HFF-Myc (cell line): ENCODE data around the gene NAALADL2.

Experiments
- DNase-seq: peaks from one replicate; pipeline ENCODE4 v3.0.0-alpha.2; 2011; ENCODE audit warnings: low read depth; ENCODE audit errors: extremely low read depth
- H3K4me3 ChIP-seq: replicated peaks from 2 replicates; pipeline ENCODE4 v1.5.1; 2011; ENCODE audit warnings: low read depth, mild to moderate bottlenecking, control low read depth, low read length
- CTCF ChIP-seq: IDR thresholded peaks from 2 replicates; pipeline ENCODE4 v1.5.1; 2012; ENCODE audit warnings: mild to moderate bottlenecking, low read depth, low read length, control low read depth; ENCODE audit errors: missing control alignments

Gene NAALADL2

DNA sequence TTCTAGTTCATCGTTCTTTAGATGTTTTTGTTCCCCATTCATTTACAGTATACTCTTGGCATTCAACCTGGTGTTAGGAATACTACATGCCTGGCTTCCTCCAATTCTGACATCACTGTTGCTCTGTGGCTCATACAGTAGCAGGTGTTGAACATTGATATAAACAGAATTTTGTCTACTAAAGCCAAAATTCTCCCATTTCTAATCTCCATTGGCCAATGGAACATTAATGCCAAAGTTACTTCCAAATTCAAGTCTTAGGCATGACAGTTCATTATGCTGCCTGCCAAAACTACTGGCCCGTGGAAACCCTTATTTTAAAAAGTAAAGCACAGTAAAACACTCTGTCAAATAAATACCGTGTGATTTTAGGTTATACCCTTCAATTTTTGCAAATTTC is 368.0 kb downstream of the NAALADL2 start:
- no peak for TF ChIP-seq CTCF
- H3K4me3 ChIP-seq, result no peak overlapping the region
- no peak for DNase-seq

DNA sequence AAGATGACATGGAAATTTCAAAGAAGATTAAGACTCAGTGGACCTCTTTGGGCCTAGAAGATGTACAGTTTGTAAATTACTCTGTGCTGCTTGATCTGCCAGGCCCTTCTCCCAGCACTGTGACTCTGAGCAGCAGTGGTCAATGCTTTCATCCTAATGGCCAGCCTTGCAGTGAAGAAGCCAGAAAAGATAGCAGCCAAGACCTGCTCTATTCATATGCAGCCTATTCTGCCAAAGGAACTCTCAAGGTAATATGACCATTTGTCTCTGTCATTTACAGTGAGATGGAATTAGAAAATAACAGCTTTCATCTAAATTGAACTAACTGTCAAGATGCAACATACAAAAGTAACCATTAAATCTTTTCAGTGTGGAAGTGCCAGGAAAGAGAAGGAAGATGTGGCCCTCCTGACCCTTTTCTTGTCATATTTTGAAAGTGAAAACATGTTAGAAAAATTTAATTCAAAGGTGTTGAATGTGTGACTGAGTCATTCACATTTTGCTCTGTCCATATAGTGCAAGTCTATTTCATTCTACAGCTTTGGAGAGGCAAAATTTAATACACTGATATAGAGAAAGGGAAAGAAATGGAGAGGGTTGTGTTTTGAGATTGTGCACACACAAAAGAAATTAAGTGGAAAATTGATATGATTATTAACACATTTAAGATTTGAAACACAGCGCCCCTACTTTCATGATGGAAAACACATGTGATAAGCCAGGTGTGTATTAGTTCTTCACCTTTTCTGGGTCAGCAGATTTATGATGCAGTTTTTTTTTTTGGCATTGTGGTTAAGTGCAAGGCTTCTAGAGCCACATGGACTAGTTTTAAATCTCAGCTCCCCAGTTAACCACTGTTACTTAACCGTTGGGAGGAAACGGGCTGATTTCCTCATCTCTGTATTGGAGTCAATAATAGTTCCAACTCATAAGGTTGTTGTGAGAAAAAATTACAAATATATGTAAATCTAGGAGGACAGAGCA is 375.1 kb downstream of the NAALADL2 start:
- H3K4me3 ChIP-seq, result no peak overlapping the region
- TF ChIP-seq CTCF, result no peak
- no peak for DNase-seq

- H3K4me3 ChIP-seq, result no peak overlapping the region
- no peak for TF ChIP-seq CTCF
- no peak for DNase-seq
Observed at GRCh38 chr3:175238801-175239200, 379.7 kb downstream of the NAALADL2 start.

DNA sequence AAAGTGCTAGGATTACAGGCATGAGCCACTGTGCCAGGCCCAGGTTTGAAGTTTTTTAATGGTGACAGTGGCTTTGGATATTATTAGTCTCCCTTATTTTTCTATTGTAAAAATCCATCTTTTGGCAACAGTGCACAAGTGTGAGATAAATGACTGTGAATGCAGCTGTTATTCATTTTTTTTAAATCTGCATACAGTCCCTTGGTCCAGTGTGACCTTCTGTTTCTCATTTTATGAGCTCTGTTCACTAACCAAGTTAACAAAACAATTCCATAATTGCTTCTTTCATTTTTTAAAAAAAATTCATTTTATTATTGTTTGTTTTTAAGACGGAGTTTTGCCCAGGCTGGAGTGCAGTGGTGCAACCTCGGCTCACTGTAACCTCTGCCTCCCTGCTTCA is 381.8 kb downstream of the NAALADL2 start:
- DNase-seq, result no peak
- TF ChIP-seq CTCF, result no peak

GRCh38 chr3:175242243-175242642 is 383.1 kb downstream of the NAALADL2 start:
- TF ChIP-seq CTCF, result no peak
- no peak overlapping the region for H3K4me3 ChIP-seq
- DNase-seq, result no peak

More for the DNA sequence above, 381.8 kb downstream of the NAALADL2 start:
- H3K4me3 ChIP-seq, result no peak overlapping the region

DNA sequence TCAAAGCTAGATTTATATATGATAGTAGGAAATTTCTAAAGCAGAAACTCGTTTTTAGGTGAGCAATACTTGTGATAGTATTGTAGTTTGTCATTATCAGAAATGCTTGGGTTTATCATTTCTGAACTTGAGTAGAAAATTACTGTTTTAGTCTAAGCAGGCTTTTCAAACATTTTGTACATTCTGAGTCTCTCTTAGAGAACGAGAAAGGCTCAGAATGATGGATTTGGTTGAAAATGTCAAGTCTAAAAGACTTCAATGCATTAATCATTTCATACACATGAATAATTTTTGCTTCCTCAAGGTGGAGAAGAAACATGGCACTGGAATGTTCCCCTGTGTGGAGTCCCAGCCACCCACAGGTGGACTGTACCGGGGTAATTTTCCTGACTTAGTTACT is 387.1 kb downstream of the NAALADL2 start:
- TF ChIP-seq CTCF, result no peak
- DNase-seq, result no peak
- no peak overlapping the region for H3K4me3 ChIP-seq

DNA sequence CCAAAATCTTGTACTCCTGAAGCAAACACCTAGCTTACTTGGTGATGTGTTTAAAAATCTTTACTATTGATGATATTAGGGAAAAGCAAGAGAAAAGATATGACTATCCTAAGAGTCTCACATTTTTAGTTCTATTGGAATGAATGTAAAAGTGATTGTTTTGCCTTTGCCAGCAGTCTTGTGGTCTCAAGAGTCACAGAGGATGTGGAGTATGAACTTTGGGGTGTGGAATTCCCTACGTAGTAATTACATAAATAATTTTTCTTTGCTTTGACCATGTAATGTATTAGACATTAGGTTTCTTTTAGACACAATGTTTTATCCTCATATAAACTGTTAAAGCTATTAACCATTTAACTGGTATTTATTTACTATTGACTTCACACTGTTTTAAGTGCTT is 387.6 kb downstream of the NAALADL2 start:
- no peak for TF ChIP-seq CTCF
- DNase-seq, result no peak
- H3K4me3 ChIP-seq, result no peak overlapping the region
